NB4 (cell line): ENCODE measurements around the gene EXOC3L2.
"Not testable (repeated sequence)": the region's sequence is repeated elsewhere in the genome, so short reads cannot be mapped to it uniquely, and the experiment has no call there.

Experiments
- DNase-seq: peaks from one replicate; pipeline ENCODE4 v3.0.0; 2010; ENCODE audit warnings: low read depth
- H3K4me3 ChIP-seq: one replicate; pipeline ENCODE4 v1.5.1; 2011; ENCODE audit warnings: mild to moderate bottlenecking, low read depth, low read length, moderate library complexity
- CTCF ChIP-seq: IDR thresholded peaks from one replicate; pipeline ENCODE4 v1.5.1; 2012; ENCODE audit warnings: low read depth, low read length
- MAX ChIP-seq: IDR thresholded peaks from 2 replicates; pipeline ENCODE4 v1.6.1; 2011; ENCODE audit warnings: low read depth, low read length
- MYC ChIP-seq: IDR thresholded peaks from 2 replicates; pipeline ENCODE4 v1.6.1; 2011; ENCODE audit warnings: low read depth, low read length
- POLR2A ChIP-seq: IDR thresholded peaks from 2 replicates; pipeline ENCODE4 v1.6.1; 2011; ENCODE audit warnings: mild to moderate bottlenecking; ENCODE audit not compliant: insufficient read length; ENCODE audit errors: extremely low read depth

The EXOC3L2 gene

GRCh38 chr19:45231891-45232290, 13.3 kb downstream of the EXOC3L2 start:
- TF ChIP-seq MYC (no peak), MAX (no peak), CTCF (no peak), POLR2A (no peak)
- H3K4me3 ChIP-seq, result no peak overlapping the region
- no peak for DNase-seq

- not testable (repeated sequence) for DNase-seq, H3K4me3 ChIP-seq
Measured at GRCh38 chr19:45229056-45229455, 16.2 kb downstream of the EXOC3L2 start.

DNA sequence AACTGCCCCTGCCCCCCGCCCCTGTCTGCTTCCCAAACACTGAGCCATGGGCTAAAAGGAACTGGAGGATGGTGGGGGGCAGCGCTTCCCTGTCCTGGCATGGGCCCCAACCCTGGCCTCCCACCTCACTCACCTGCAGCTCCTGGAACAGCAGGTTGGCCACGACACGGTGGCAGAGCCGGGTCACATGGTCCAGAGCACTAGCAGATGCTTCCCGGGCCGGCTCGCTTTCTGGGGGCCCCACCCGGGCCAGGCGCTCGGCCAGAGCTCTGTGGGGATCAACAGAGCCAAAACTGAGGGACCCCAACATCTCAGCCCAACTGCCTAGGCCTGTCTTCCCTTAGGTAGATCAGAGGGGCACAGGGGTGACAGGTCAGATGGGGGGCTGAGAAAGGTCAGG, 20.6 kb downstream of the EXOC3L2 start:
- TF ChIP-seq MYC, result no peak
- no peak for TF ChIP-seq MAX
- TF ChIP-seq CTCF, result no peak
- no peak for TF ChIP-seq POLR2A
- no peak for DNase-seq
- H3K4me3 ChIP-seq, result no peak overlapping the region

DNA sequence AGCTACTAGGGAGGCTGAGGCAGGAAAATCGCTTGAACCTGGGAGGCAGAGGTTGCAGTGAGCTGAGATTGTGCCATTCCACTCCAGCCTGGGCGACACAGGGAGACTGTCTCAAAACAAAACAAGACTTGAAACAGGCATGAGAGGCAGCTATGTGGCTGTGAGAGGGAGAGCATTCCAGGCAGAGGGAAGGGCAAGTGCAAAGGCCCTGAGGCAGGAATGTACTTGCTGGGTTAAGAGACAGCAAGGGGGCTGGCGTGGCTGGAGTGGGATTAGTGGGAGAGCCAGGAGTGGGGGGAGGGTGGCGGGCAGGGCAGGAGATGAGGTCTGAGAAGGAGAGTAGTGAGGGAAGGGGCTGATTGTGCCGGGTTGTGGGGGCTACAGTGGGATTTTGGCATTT, 21.3 kb downstream of the EXOC3L2 start:
- H3K4me3 ChIP-seq, result no peak overlapping the region
- no peak for DNase-seq
- TF ChIP-seq MAX, result no peak
- no peak for TF ChIP-seq MYC
- no peak for TF ChIP-seq POLR2A
- TF ChIP-seq CTCF, result no peak

DNA sequence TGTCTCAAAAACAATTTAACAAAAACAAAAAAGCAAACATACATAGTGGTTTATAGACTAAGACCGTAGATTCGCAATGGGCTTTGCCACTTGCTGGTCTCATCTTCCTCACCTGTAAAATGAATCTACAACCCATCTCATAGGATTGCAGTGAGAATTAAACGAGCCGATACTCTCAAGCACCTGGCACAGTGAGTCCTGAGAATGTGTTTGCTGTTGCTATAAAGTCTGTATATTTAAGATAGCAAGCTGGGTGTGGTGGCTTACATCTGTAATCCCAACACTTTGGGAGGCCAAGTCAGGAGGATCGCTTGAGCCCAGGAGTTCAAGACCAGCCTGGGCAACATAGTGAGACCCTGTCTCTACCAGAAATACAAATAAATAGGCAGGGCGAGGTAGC, 22.5 kb downstream of the EXOC3L2 start:
- DNase-seq, result no peak
- no peak overlapping the region for H3K4me3 ChIP-seq
- TF ChIP-seq CTCF (no peak), MYC (no peak), MAX (no peak), POLR2A (no peak)

- DNase-seq, result no peak
Measured at GRCh38 chr19:45218911-45219743, 26.1 kb downstream of the EXOC3L2 start.

More at GRCh38 chr19:45218911-45219743, 26.1 kb downstream of the EXOC3L2 start:
- H3K4me3 ChIP-seq, result no peak overlapping the region
- no peak for TF ChIP-seq POLR2A
- no peak for TF ChIP-seq CTCF
- no peak for TF ChIP-seq MYC
- no peak for TF ChIP-seq MAX
